ENCODE measurements around the gene CTNNA3.

Gene CTNNA3

GRCh38 chr10:66021423-66021822 lies 1674.6 kb downstream of the CTNNA3 start:
- no peak for DNase-seq

- no peak for DNase-seq
Observed at GRCh38 chr10:66008221-66008620, 1687.8 kb downstream of the CTNNA3 start.

GRCh38 chr10:66006411-66006810 lies 1689.6 kb downstream of the CTNNA3 start:
- no peak for DNase-seq

GRCh38 chr10:65993451-65993850 lies 1702.5 kb downstream of the CTNNA3 start:
- DNase-seq, result no peak

- no peak for DNase-seq
Observed at GRCh38 chr10:65968871-65969270, 1727.1 kb downstream of the CTNNA3 start.

GRCh38 chr10:65968437-65968836 lies 1727.6 kb downstream of the CTNNA3 start:
- no peak for DNase-seq

- no peak for DNase-seq
Observed at GRCh38 chr10:65964205-65964604, 1731.8 kb downstream of the CTNNA3 start.

- DNase-seq, result no peak
Observed at GRCh38 chr10:65952086-65952485, 1743.9 kb downstream of the CTNNA3 start.

GRCh38 chr10:65950075-65950474 lies 1745.9 kb downstream of the CTNNA3 start:
- peak; percentile 33 for DNase-seq

GRCh38 chr10:65949526-65949925 lies 1746.5 kb downstream of the CTNNA3 start:
- DNase-seq, result no peak

- peak; percentile 33 for DNase-seq
Observed at GRCh38 chr10:65945061-65945460, 1750.9 kb downstream of the CTNNA3 start.

GRCh38 chr10:65943451-65943850 lies 1752.5 kb downstream of the CTNNA3 start:
- DNase-seq, result no peak

- DNase-seq, result peak; percentile 21
Observed at GRCh38 chr10:65940816-65941662, 1755.0 kb downstream of the CTNNA3 start.

GRCh38 chr10:65940105-65940504 lies 1755.9 kb downstream of the CTNNA3 start:
- DNase-seq, result no peak

GRCh38 chr10:65931291-65932070 lies 1764.5 kb downstream of the CTNNA3 start:
- DNase-seq, result no peak

- DNase-seq, result no peak
Observed at GRCh38 chr10:65911151-65911835, 1784.7 kb downstream of the CTNNA3 start.

GRCh38 chr10:65910209-65910608 lies 1785.8 kb downstream of the CTNNA3 start:
- no peak for DNase-seq

GRCh38 chr10:65907199-65907712 lies 1788.7 kb downstream of the CTNNA3 start:
- DNase-seq, result no peak

- DNase-seq, result no peak
Observed at GRCh38 chr10:65903620-65904019, 1792.4 kb downstream of the CTNNA3 start.

- DNase-seq, result no peak
Observed at GRCh38 chr10:65900271-65900670, 1795.7 kb downstream of the CTNNA3 start.

- no peak for DNase-seq
Observed at GRCh38 chr10:65898055-65898454, 1797.9 kb downstream of the CTNNA3 start.

- no peak for DNase-seq
Observed at GRCh38 chr10:65894961-65895360, 1801.0 kb downstream of the CTNNA3 start.

- DNase-seq, result no peak
Observed at GRCh38 chr10:65894379-65894778, 1801.6 kb downstream of the CTNNA3 start.

Measured in fibroblast of skin of scalp (primary cell).